ENCODE measurements around the gene ZSCAN26.

Gene ZSCAN26

GRCh38 chr6:28266962-28267694, at the start of gene ZSCAN26:
Gene ZSCAN26, plus strand, starts transcription at chr6:28267143. Its CDS starts 4,777 bp downstream, at chr6:28271920.
- peak; percentile 88 for DNase-seq

- DNase-seq = no peak
These were observed 49.1 kb upstream of the ZSCAN26 start for GRCh38 chr6:28217890-28218289.

GRCh38 chr6:28218312-28219248, 48.4 kb upstream of the ZSCAN26 start:
- DNase-seq = peak; percentile 4

GRCh38 chr6:28220257-28221133, 46.4 kb upstream of the ZSCAN26 start:
- no peak for DNase-seq

- no peak for DNase-seq
These were observed 42.5 kb upstream of the ZSCAN26 start for GRCh38 chr6:28224131-28225055.

GRCh38 chr6:28225056-28225834, 41.7 kb upstream of the ZSCAN26 start, which contains the start of gene ZSCAN9:
Gene ZSCAN9, plus strand, starts transcription at chr6:28225275. Its CDS starts 1,810 bp downstream, at chr6:28227085.
- peak; percentile 22 for DNase-seq

- no peak for DNase-seq
These were observed 40.5 kb upstream of the ZSCAN26 start for GRCh38 chr6:28226460-28226859.

GRCh38 chr6:28232785-28233184, 34.2 kb upstream of the ZSCAN26 start:
- no peak for DNase-seq

- DNase-seq = no peak
These were observed 31.0 kb upstream of the ZSCAN26 start for GRCh38 chr6:28235912-28236452.

GRCh38 chr6:28239636-28240035, 27.3 kb upstream of the ZSCAN26 start:
- DNase-seq = no peak

GRCh38 chr6:28240471-28240870, 26.5 kb upstream of the ZSCAN26 start:
- no peak for DNase-seq

- no peak for DNase-seq
These were observed 23.0 kb upstream of the ZSCAN26 start for GRCh38 chr6:28243946-28244345.

- no peak for DNase-seq
These were observed 21.6 kb upstream of the ZSCAN26 start for GRCh38 chr6:28245206-28245941.

GRCh38 chr6:28248916-28249315, 18.0 kb upstream of the ZSCAN26 start:
- DNase-seq = no peak

- no peak for DNase-seq
These were observed 16.2 kb upstream of the ZSCAN26 start for GRCh38 chr6:28250747-28251146.

GRCh38 chr6:28251661-28252008, 15.3 kb upstream of the ZSCAN26 start:
- DNase-seq = peak; percentile 4

- DNase-seq = peak; percentile 75
These were observed 14.7 kb upstream of the ZSCAN26 start, which contains the start of gene ZKSCAN4 for GRCh38 chr6:28252009-28252975. Gene ZKSCAN4, minus strand, starts transcription at chr6:28252269. Its CDS starts 289 bp downstream, at chr6:28251980.

- DNase-seq = no peak
These were observed 12.8 kb upstream of the ZSCAN26 start for GRCh38 chr6:28254121-28254519.

Data from stimulated activated naive CD4-positive, alpha-beta T cell treated with Interleukin-2 at 50 U/mL for 16 hours (primary cell).